HCT116 (cell line): ENCODE measurements around the gene HOMER1. TPM values are rescaled to one million over a fixed set of nuclear protein-coding genes. Genes with fewer than 3 reads are reported as not detected.

Source experiments
- ATAC-seq: fragments of 200-7000 bp; cut with Tn5 transposase; 2 replicates; pipeline ENCODE4 v1.9.1; 2020; ENCODE audit warnings: mild to moderate bottlenecking, moderate library complexity
- BruUV-seq: library from RNA; stranded (reverse); fragments of 400-500 nt; replicated peaks from 2 replicates; lab custom pipeline; 2021; lab: Mats Ljungman, UMichigan
- CTCF ChIA-PET: fragments of 300-600 bp; sonication (Branson Sonifier 250); formaldehyde crosslinking; loops from one replicate; lab custom pipeline; 2021; ENCODE audit warnings: antibody characterized with exemption; lab: Charles Lee
- POLR2A ChIA-PET: fragments of 300-600, 350-600 bp; sonication (Branson Sonifier 250); formaldehyde crosslinking; loops from one replicate; lab custom pipeline; 2021; ENCODE audit warnings: antibody characterized with exemption; lab: Charles Lee
- RAD21 ChIA-PET, 2 experiments: fragments of 300-600 bp; sonication (Branson Sonifier 250); formaldehyde crosslinking; loops; one replicate each; lab custom pipeline; 2023; ENCODE audit warnings: low total read pairs in 2 of 2; ENCODE audit not compliant: uncharacterized antibody in 2 of 2, unreplicated experiment in 2 of 2, low non-redundant PET in 1 of 2; lab: Charles Lee
- DNase-seq: peaks from one replicate; pipeline ENCODE4 v3.0.0-alpha.2; 2010; ENCODE audit warnings: low read depth, low spot score
- H2AFZ ChIP-seq: fragments of 200-600 bp; shearing (Covaris generic), sonication (generic); 2 replicates; pipeline ENCODE4 v1.6.1; 2017; ENCODE audit warnings: low read depth, mixed run types, mixed read lengths, antibody characterized with exemption, low read length; ENCODE audit not compliant: poor library complexity, severe bottlenecking
- H3K27ac ChIP-seq: 2 replicates; pipeline ENCODE4 v1.5.1; 2012; ENCODE audit warnings: low read depth, low read length
- H3K27me3 ChIP-seq: fragments of 200-600 bp; sonication (generic); 2 replicates; pipeline ENCODE4 v1.6.1; 2016; ENCODE audit warnings: mixed run types, low read length, mixed read lengths; ENCODE audit not compliant: insufficient read depth
- H3K36me3 ChIP-seq, 2 experiments: fragments of 200-500 bp in 1 of 2; fragments of 200-600 bp in 1 of 2; sonication (Bioruptor generic) in 1 of 2; sonication (generic) in 1 of 2; 2 replicates each; pipeline versions ENCODE4 v1.5.1 to v1.6.1; 2014 to 2016; ENCODE audit warnings: low read length in 2 of 2, inconsistent platforms in 1 of 2, mixed read lengths in 1 of 2, mixed run types in 1 of 2; ENCODE audit not compliant: insufficient read depth in 2 of 2, control insufficient read depth in 1 of 2
- H3K4me1 ChIP-seq, 2 experiments: fragments of 200-600 bp in 1 of 2; sonication (generic) in 1 of 2; 2 replicates each; pipeline versions ENCODE4 v1.5.1 to v1.6.1; 2012 to 2017; ENCODE audit warnings: low read length in 2 of 2, inconsistent platforms in 1 of 2, mild to moderate bottlenecking in 1 of 2, mixed read lengths in 1 of 2, mixed run types in 1 of 2, moderate library complexity in 1 of 2; ENCODE audit not compliant: insufficient read depth in 2 of 2, control insufficient read depth in 1 of 2
- H3K4me2 ChIP-seq: fragments of 200-600 bp; sonication (generic); 2 replicates; pipeline ENCODE4 v1.6.1; 2017; ENCODE audit warnings: mixed run types, low read length, mixed read lengths
- H3K4me3 ChIP-seq, 2 experiments: fragments of 200-600 bp in 1 of 2; sonication (generic) in 1 of 2; replicated peaks in 1 of 2; 2 replicates each; pipeline ENCODE4 v1.5.1; 2011 to 2016; ENCODE audit warnings: low read length in 2 of 2, control low read depth in 1 of 2, low read depth in 1 of 2, mild to moderate bottlenecking in 1 of 2, mixed read lengths in 1 of 2, mixed run types in 1 of 2
- H3K79me2 ChIP-seq: fragments of 200-600 bp; sonication (generic); 2 replicates; pipeline ENCODE4 v1.6.1; 2017; ENCODE audit warnings: mild to moderate bottlenecking, mixed run types, low read length, moderate library complexity, mixed read lengths; ENCODE audit not compliant: insufficient read depth
- H3K9ac ChIP-seq: fragments of 200-600 bp; sonication (generic); 2 replicates; pipeline ENCODE4 v1.6.1; 2016; ENCODE audit warnings: low read length, mixed read lengths
- H3K9me2 ChIP-seq: fragments of 200-600 bp; sonication (generic), shearing (Covaris generic); 2 replicates; pipeline ENCODE4 v1.6.1; 2017; ENCODE audit warnings: mixed run types, mild to moderate bottlenecking, moderate library complexity; ENCODE audit not compliant: insufficient read depth
- H3K9me3 ChIP-seq, 2 experiments: fragments of 200-500 bp in 1 of 2; fragments of 200-600 bp in 1 of 2; sonication (Bioruptor generic) in 1 of 2; sonication (generic) in 1 of 2; 2 replicates each; pipeline ENCODE4 v1.6.1; 2014 to 2017; ENCODE audit warnings: low read length in 2 of 2, mixed read lengths in 2 of 2, inconsistent platforms in 1 of 2, low read depth in 1 of 2, mild to moderate bottlenecking in 1 of 2, mixed run types in 1 of 2, moderate library complexity in 1 of 2; ENCODE audit not compliant: control insufficient read depth in 1 of 2, insufficient read depth in 1 of 2
- H4K20me1 ChIP-seq: fragments of 200-600 bp; sonication (generic), shearing (Covaris generic); 2 replicates; pipeline ENCODE4 v1.6.1; 2017; ENCODE audit warnings: mixed run types, mild to moderate bottlenecking, moderate library complexity; ENCODE audit not compliant: insufficient read depth
- CEBPB ChIP-seq: IDR thresholded peaks from 2 replicates; pipeline ENCODE4 v1.6.1; 2012; ENCODE audit warnings: low read depth
- CTCF ChIP-seq, 3 experiments: fragments of 200-600 bp in 1 of 3; sonication (generic) in 1 of 3; IDR thresholded peaks in 2 of 3; conservative IDR thresholded peaks in 1 of 3; 2 replicates each; pipeline ENCODE4 v1.5.1; 2012 to 2017; ENCODE audit warnings: low read depth in 2 of 3, low read length in 2 of 3, antibody characterized with exemption in 1 of 3, borderline replicate concordance in 1 of 3, control low read depth in 1 of 3, mild to moderate bottlenecking in 1 of 3, mixed read lengths in 1 of 3, mixed run types in 1 of 3, moderate library complexity in 1 of 3; ENCODE audit not compliant: insufficient read depth in 1 of 3
- ELF1 ChIP-seq: IDR thresholded peaks from 2 replicates; pipeline ENCODE4 v1.6.1; 2012; ENCODE audit warnings: low read depth, borderline replicate concordance
- EZH2phosphoT487 ChIP-seq: fragments of 200-600 bp; IDR thresholded peaks from 2 replicates; pipeline ENCODE4 v1.6.1; 2018; ENCODE audit warnings: antibody characterized with exemption, borderline replicate concordance
- FOSL1 ChIP-seq: IDR thresholded peaks from 2 replicates; pipeline ENCODE4 v1.6.1; 2012; ENCODE audit warnings: low read depth
- JUND ChIP-seq: IDR thresholded peaks from 2 replicates; pipeline ENCODE4 v1.6.1; 2012
- MAX ChIP-seq: IDR thresholded peaks from 2 replicates; pipeline ENCODE4 v1.6.1; 2012
- POLR2A ChIP-seq: IDR thresholded peaks from 2 replicates; pipeline ENCODE4 v1.7.0; 2011; ENCODE audit warnings: borderline replicate concordance; ENCODE audit not compliant: insufficient read depth, insufficient read length; ENCODE audit errors: extremely low read depth
- POLR2AphosphoS5 ChIP-seq: IDR thresholded peaks from 2 replicates; pipeline ENCODE4 v1.6.1; 2011; ENCODE audit warnings: mild to moderate bottlenecking, low read depth, low read length, moderate library complexity
- RAD21 ChIP-seq: IDR thresholded peaks from 2 replicates; pipeline ENCODE4 v1.6.1; 2012; ENCODE audit warnings: low read depth, mild to moderate bottlenecking
- SIN3A ChIP-seq: IDR thresholded peaks from 2 replicates; pipeline ENCODE4 v1.6.1; 2012; ENCODE audit warnings: low read depth
- SP1 ChIP-seq: IDR thresholded peaks from 2 replicates; pipeline ENCODE4 v1.6.1; 2012; ENCODE audit warnings: low read depth
- ZNF274 ChIP-seq: fragments of 200-500 bp; sonication (Bioruptor generic); IDR thresholded peaks from 2 replicates; pipeline ENCODE4 v1.6.1; 2014; ENCODE audit warnings: mild to moderate bottlenecking, low read depth, low read length, inconsistent platforms
- intact Hi-C: fragments of 100-400 bp; cut with micrococcal nuclease; formaldehyde crosslinking; loops from 2 replicates; pipeline ENCODE4 v1.10.0; 2022
- total RNA-seq: library from RNA; stranded (reverse); gene quantifications from one replicate; pipeline ENCODE4 v1.2.1, GENCODE V29; 2021; ENCODE audit not compliant: unreplicated experiment

The HOMER1 gene
- total RNA-seq, 1 experiment from 2014 or later = 21.4 TPM

- ChIA-PET RAD21 (no interaction called here), POLR2A (no interaction called here), CTCF (no interaction called here)
- Histone ChIP-seq H3K36me3 (no peaks in the 10 kb centered on the region), H3K4me1 (peaks cover 8 to 26% of the 10 kb centered on the region in 2 experiments), H2AFZ (no peak overlapping the region), H3K4me2 (no peak overlapping the region), H4K20me1 (no peaks in the 10 kb centered on the region), H3K27ac (no peak overlapping the region), H3K79me2 (no peaks in the 10 kb centered on the region), H3K9me3 (no peaks in the 10 kb centered on the region), H3K9ac (no peak overlapping the region), H3K27me3 (no peaks in the 10 kb centered on the region), H3K4me3 (no peak overlapping the region), H3K9me2 (no peaks in the 10 kb centered on the region)
- TF ChIP-seq POLR2A (no peak), RAD21 (no peak), EZH2phosphoT487 (no peak), SIN3A (no peak), POLR2AphosphoS5 (no peak), CTCF (IDR thresholded peaks at IDR 0.05 in 2 of 3, conservative IDR thresholded peaks at IDR 0.05 in 1 of 3; ENCODE audit: borderline replicate concordance in 1 of 3, insufficient read depth in 1 of 3, low read depth in 2 of 3, low read length in 2 of 3) (no peak), ELF1 (no peak)
- ATAC-seq = no peak
- intact Hi-C loops = no loop called here
- no TSS peak for BruUV-seq
- DNase-seq = no peak
Measured at GRCh38 chr5:79349047-79349446, 164.9 kb downstream of the HOMER1 start.

- H3K9ac ChIP-seq = no peak overlapping the region
- peak overlapping the region; percentile 52 for H2AFZ ChIP-seq
- ChIA-PET RAD21 (no interaction called here), POLR2A (no interaction called here), CTCF (no interaction called here)
- H3K4me3 ChIP-seq = 0 out of 4 replicates have a peak overlapping the region, but pooled peaks of 1 of the 2 experiments have one; percentile 29
- intact Hi-C loops = no loop called here
- no peaks in the 10 kb centered on the region for H3K79me2 ChIP-seq
- H3K27ac ChIP-seq = no peak overlapping the region
- H3K4me2 ChIP-seq = peak overlapping the region; percentile 66
- H3K36me3 ChIP-seq = no peaks in the 10 kb centered on the region
- H3K9me2 ChIP-seq = no peaks in the 10 kb centered on the region
- peaks cover 8 to 26% of the 10 kb centered on the region in 2 experiments for H3K4me1 ChIP-seq
- no peaks in the 10 kb centered on the region for H4K20me1 ChIP-seq
- peak; percentile 24; the same call in 1 of the 2 replicates for TF ChIP-seq SIN3A
- TF ChIP-seq FOSL1 = peak; percentile 81
- no peak for TF ChIP-seq ZNF274
- TF ChIP-seq SP1 = peak; percentile 50; the same call in 1 of the 2 replicates
- peak; percentile 77 for TF ChIP-seq JUND
- no peak for TF ChIP-seq CTCF (IDR thresholded peaks at IDR 0.05 in 2 of 3, conservative IDR thresholded peaks at IDR 0.05 in 1 of 3; ENCODE audit: borderline replicate concordance in 1 of 3, insufficient read depth in 1 of 3, low read depth in 2 of 3, low read length in 2 of 3)
- TF ChIP-seq EZH2phosphoT487 = no peak
- TF ChIP-seq CEBPB = no peak
- TF ChIP-seq MAX = peak; percentile 50; the same call in 1 of the 2 replicates
- ATAC-seq (peak; percentile 83), DNase-seq (peak; percentile 56)
- H3K27me3 ChIP-seq = no peaks in the 10 kb centered on the region
- no peaks in the 10 kb centered on the region for H3K9me3 ChIP-seq
- BruUV-seq = no TSS peak
Measured at GRCh38 chr5:79346420-79346824, 167.5 kb downstream of the HOMER1 start.
